Peyer's patch (tissue), 4 donors: ENCODE data around the gene SYNPO.

ENCODE experiments used
- POLR2A ChIP-seq, 2 donors: fragments of 450-650 bp; IDR thresholded peaks; one replicate each; pipeline ENCODE4 v1.5.1; 2017; ENCODE audit warnings: antibody characterized with exemption in 2 of 2, mild to moderate bottlenecking in 2 of 2, moderate library complexity in 2 of 2
- TF ChIP-seq, protein P1 (sequence below), 6 experiments: fragments of 450-650 bp in 4 of 6; fragments of 200-600 bp in 2 of 6; sonication (generic) in 1 of 6; IDR thresholded peaks; one replicate each; pipeline ENCODE4 v1.5.1; 2017 to 2019; ENCODE audit warnings: antibody characterized with exemption in 6 of 6, mild to moderate bottlenecking in 3 of 6, moderate library complexity in 1 of 6

DNA sequence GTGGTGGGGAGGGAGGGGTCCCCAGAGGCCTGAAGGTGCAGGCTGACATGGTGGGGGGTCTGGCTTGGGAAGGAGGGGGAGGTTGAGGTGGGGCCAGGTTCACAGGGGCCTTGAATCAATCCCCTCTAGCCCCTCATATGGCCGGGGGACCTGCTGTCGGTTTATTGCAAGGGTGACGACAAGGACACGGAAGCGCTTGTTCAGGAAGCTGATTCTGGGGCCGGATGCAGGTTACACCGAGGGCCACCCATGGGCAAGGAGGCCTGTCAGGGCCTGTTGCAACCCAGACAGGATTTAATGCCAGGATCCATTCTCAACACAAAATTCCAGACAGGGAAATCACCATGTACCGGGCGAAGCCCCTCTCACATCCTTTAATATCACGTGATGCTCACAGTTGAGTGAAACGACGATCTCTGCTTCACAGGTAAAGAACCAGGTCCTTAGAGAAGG, 41.6 kb upstream of the SYNPO start:
- no peak for TF ChIP-seq POLR2A (IDR thresholded peaks at IDR 0.05)
- TF ChIP-seq, protein P1, sequence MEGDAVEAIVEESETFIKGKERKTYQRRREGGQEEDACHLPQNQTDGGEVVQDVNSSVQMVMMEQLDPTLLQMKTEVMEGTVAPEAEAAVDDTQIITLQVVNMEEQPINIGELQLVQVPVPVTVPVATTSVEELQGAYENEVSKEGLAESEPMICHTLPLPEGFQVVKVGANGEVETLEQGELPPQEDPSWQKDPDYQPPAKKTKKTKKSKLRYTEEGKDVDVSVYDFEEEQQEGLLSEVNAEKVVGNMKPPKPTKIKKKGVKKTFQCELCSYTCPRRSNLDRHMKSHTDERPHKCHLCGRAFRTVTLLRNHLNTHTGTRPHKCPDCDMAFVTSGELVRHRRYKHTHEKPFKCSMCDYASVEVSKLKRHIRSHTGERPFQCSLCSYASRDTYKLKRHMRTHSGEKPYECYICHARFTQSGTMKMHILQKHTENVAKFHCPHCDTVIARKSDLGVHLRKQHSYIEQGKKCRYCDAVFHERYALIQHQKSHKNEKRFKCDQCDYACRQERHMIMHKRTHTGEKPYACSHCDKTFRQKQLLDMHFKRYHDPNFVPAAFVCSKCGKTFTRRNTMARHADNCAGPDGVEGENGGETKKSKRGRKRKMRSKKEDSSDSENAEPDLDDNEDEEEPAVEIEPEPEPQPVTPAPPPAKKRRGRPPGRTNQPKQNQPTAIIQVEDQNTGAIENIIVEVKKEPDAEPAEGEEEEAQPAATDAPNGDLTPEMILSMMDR (IDR thresholded peaks at IDR 0.05), result no peak
